Activated CD4-positive, alpha-beta memory T cell treated with anti-CD3 and anti-CD28 coated beads, Interleukin-2, amount 10 ng/mL, durations not matched to agents 7 days and 5 days (primary cell): ENCODE measurements around the gene RIMOC1. TPM values are rescaled to one million over a fixed set of nuclear protein-coding genes. Genes with fewer than 3 reads are reported as not detected.

Experiments used
- CTCF ChIA-PET: fragments of 350-600 bp; sonication (Branson Sonifier 250); formaldehyde crosslinking; loops from one replicate; lab custom pipeline; 2021; ENCODE audit warnings: antibody characterized with exemption, inconsistent platforms; lab: Charles Lee
- POLR2A ChIA-PET: fragments of 350-600 bp; sonication (Branson Sonifier 250); formaldehyde crosslinking; loops from one replicate; lab custom pipeline; 2021; ENCODE audit warnings: antibody characterized with exemption; lab: Charles Lee
- DNase-seq: peaks from one replicate; pipeline ENCODE4 v3.0.0-alpha.2; 2020
- H3K27ac Mint-ChIP-seq: one replicate; pipeline ENCODE4 v1.8.0; 2021; ENCODE audit warnings: mild to moderate bottlenecking, mixed read lengths
- H3K27me3 Mint-ChIP-seq: one replicate; pipeline ENCODE4 v1.8.0; 2021; ENCODE audit warnings: mixed read lengths
- H3K36me3 Mint-ChIP-seq: one replicate; pipeline ENCODE4 v1.8.0; 2021; ENCODE audit warnings: low read depth, mixed read lengths
- H3K4me1 Mint-ChIP-seq: one replicate; pipeline ENCODE4 v1.8.0; 2021; ENCODE audit warnings: mixed read lengths
- H3K4me3 Mint-ChIP-seq: one replicate; pipeline ENCODE4 v1.8.0; 2021; ENCODE audit warnings: mild to moderate bottlenecking, mixed read lengths
- H3K9me3 Mint-ChIP-seq: one replicate; pipeline ENCODE4 v1.8.0; 2021; ENCODE audit warnings: mixed read lengths
- total RNA-seq, 2 experiments: library from RNA; stranded (reverse); gene quantifications; one replicate each; pipeline ENCODE4 v1.2.3, GENCODE V29; 2021

The RIMOC1 gene
- total RNA-seq, 2 experiments from 2014 or later: 28.5 to 29.0 TPM

- Mint-ChIP-seq H3K36me3 (peaks cover 5% of the 10 kb centered on the region), H3K27ac (peak overlapping the region; percentile 45), H3K27me3 (peaks cover 21% of the 10 kb centered on the region), H3K9me3 (peaks cover 2% of the 10 kb centered on the region), H3K4me1 (peaks cover 24% of the 10 kb centered on the region), H3K4me3 (peak overlapping the region; percentile 38)
- ChIA-PET POLR2A (interaction anchor here (1.1 to 1.6 kb wide), 4 partner anchors 11 to 32 kb away, joined by 3 to 12 read pairs (median 5); partner anchors contain the start of genes FBXO4, OXCT1 and RIMOC1), CTCF (interaction anchor here (0.6 to 1.2 kb wide), 6 partner anchors 11 to 138 kb away, joined by 3 to 6 read pairs (median 4); partner anchors contain the start of genes FBXO4 and RIMOC1)
- DNase-seq: no peak
Observed at GRCh38 chr5:41893074-41893851, 10.9 kb upstream of the RIMOC1 start.

- Mint-ChIP-seq H3K27me3 (peaks cover 27% of the 10 kb centered on the region), H3K27ac (no peak overlapping the region), H3K4me1 (peaks cover 20% of the 10 kb centered on the region), H3K36me3 (peaks cover 5% of the 10 kb centered on the region), H3K9me3 (peaks cover 2% of the 10 kb centered on the region), H3K4me3 (no peak overlapping the region)
- CTCF ChIA-PET: no interaction called here
- DNase-seq: no peak
- POLR2A ChIA-PET: no interaction called here
Observed at GRCh38 chr5:41896230-41896629, 7.9 kb upstream of the RIMOC1 start.

GRCh38 chr5:41903382-41903891, 707 bp upstream of the RIMOC1 start:
- DNase-seq: no peak
- peaks cover 33% of the 10 kb centered on the region for H3K36me3 Mint-ChIP-seq
- no peaks in the 10 kb centered on the region for H3K9me3 Mint-ChIP-seq
- peak overlapping the region; percentile 98 for H3K27ac Mint-ChIP-seq
- peaks cover 7% of the 10 kb centered on the region for H3K27me3 Mint-ChIP-seq
- peak overlapping the region; percentile 100 for H3K4me3 Mint-ChIP-seq
- ChIA-PET POLR2A (interaction anchor here (1.1 to 2.9 kb wide), 16 partner anchors 9 to 1611 kb away, joined by 3 to 61 read pairs (median 10); partner anchors contain the start of genes C5orf34, FBXO4 and OXCT1), CTCF (interaction anchor here (0.7 to 2.0 kb wide), 10 partner anchors 10 to 154 kb away, joined by 3 to 16 read pairs (median 5); partner anchors contain the start of gene FBXO4)
- H3K4me1 Mint-ChIP-seq: peaks cover 52% of the 10 kb centered on the region

- no peak for DNase-seq
- ChIA-PET CTCF (no interaction called here), POLR2A (interaction anchor here (2.4 to 2.9 kb wide), 2 partner anchors 15 to 36 kb away, joined by 8 to 50 read pairs; partner anchors contain the start of gene OXCT1)
- Mint-ChIP-seq H3K36me3 (peaks cover 56% of the 10 kb centered on the region), H3K27me3 (peaks cover 2% of the 10 kb centered on the region), H3K27ac (no peak overlapping the region), H3K4me1 (peaks cover 60% of the 10 kb centered on the region), H3K9me3 (no peaks in the 10 kb centered on the region), H3K4me3 (no peak overlapping the region)
Observed at GRCh38 chr5:41906151-41906550, 2.0 kb downstream of the RIMOC1 start.

- Mint-ChIP-seq H3K4me3 (no peak overlapping the region), H3K27ac (peak overlapping the region; percentile 21), H3K9me3 (no peaks in the 10 kb centered on the region), H3K4me1 (peaks cover 51% of the 10 kb centered on the region), H3K27me3 (peaks cover 2% of the 10 kb centered on the region), H3K36me3 (peaks cover 78% of the 10 kb centered on the region)
- no peak for DNase-seq
- CTCF ChIA-PET: no interaction called here
- POLR2A ChIA-PET: interaction anchor here (2.1 kb wide), 1 partner anchor 16 kb away, joined by 6 read pairs; the partner anchor contains the start of gene FBXO4
Observed at GRCh38 chr5:41908374-41909079, 4.4 kb downstream of the RIMOC1 start.

GRCh38 chr5:41918105-41918504, 14.0 kb downstream of the RIMOC1 start:
- Mint-ChIP-seq H3K27me3 (no peaks in the 10 kb centered on the region), H3K4me3 (no peak overlapping the region), H3K4me1 (peaks cover 4% of the 10 kb centered on the region), H3K27ac (no peak overlapping the region), H3K36me3 (peaks cover 65% of the 10 kb centered on the region), H3K9me3 (no peaks in the 10 kb centered on the region)
- CTCF ChIA-PET: interaction anchor here (0.5 kb wide), 1 partner anchor 84 kb away, joined by 4 read pairs; no protein-coding TSS in a partner anchor
- DNase-seq: no peak
- POLR2A ChIA-PET: interaction anchor here (3.0 kb wide), 1 partner anchor 14 kb away, joined by 14 read pairs; the partner anchor contains the start of gene RIMOC1

- Mint-ChIP-seq H3K27ac (no peak overlapping the region), H3K4me1 (peaks cover 15% of the 10 kb centered on the region), H3K4me3 (no peak overlapping the region), H3K9me3 (no peaks in the 10 kb centered on the region), H3K36me3 (peaks cover 41% of the 10 kb centered on the region), H3K27me3 (no peaks in the 10 kb centered on the region)
- POLR2A ChIA-PET: interaction anchor here (1.0 to 1.9 kb wide), 2 partner anchors 16 to 54 kb away, joined by 3 to 8 read pairs; partner anchors contain the start of gene RIMOC1
- CTCF ChIA-PET: no interaction called here
- DNase-seq: no peak
Observed at GRCh38 chr5:41921166-41921565, 17.0 kb downstream of the RIMOC1 start.

- CTCF ChIA-PET: no interaction called here
- Mint-ChIP-seq H3K27ac (no peak overlapping the region), H3K4me3 (no peak overlapping the region), H3K27me3 (no peaks in the 10 kb centered on the region), H3K36me3 (peaks cover 40% of the 10 kb centered on the region), H3K9me3 (no peaks in the 10 kb centered on the region), H3K4me1 (peaks cover 19% of the 10 kb centered on the region)
- no peak for DNase-seq
- POLR2A ChIA-PET: interaction anchor here (1.0 to 2.0 kb wide), 2 partner anchors 17 to 55 kb away, joined by 3 to 12 read pairs; partner anchors contain the start of gene RIMOC1
Observed at GRCh38 chr5:41921874-41922273, 17.7 kb downstream of the RIMOC1 start.

GRCh38 chr5:41924526-41924871, 20.4 kb downstream of the RIMOC1 start:
- peaks cover 19% of the 10 kb centered on the region for H3K4me1 Mint-ChIP-seq
- ChIA-PET POLR2A (interaction anchor here (0.7 to 2.3 kb wide), 18 partner anchors 8 to 1678 kb away, joined by 3 to 61 read pairs (median 6); partner anchors contain the start of genes OXCT1 and RIMOC1), CTCF (interaction anchor here (1.0 to 1.7 kb wide), 6 partner anchors 20 to 66 kb away, joined by 3 to 16 read pairs (median 5); partner anchors contain the start of genes OXCT1 and RIMOC1)
- H3K27ac Mint-ChIP-seq: peak overlapping the region; percentile 92
- H3K4me3 Mint-ChIP-seq: peak overlapping the region; percentile 87
- no peaks in the 10 kb centered on the region for H3K27me3 Mint-ChIP-seq
- no peaks in the 10 kb centered on the region for H3K9me3 Mint-ChIP-seq
- H3K36me3 Mint-ChIP-seq: peaks cover 23% of the 10 kb centered on the region
- DNase-seq: no peak

- H3K27ac Mint-ChIP-seq: peak within 1 kb of the TSS; percentile 92
- H3K27me3 Mint-ChIP-seq: no peaks in the 10 kb centered on the region
- peaks cover 19% of the 10 kb centered on the region for H3K4me1 Mint-ChIP-seq
- POLR2A ChIA-PET: interaction anchor here (0.7 to 2.3 kb wide), 20 partner anchors 8 to 1677 kb away, joined by 3 to 61 read pairs (median 6); partner anchors contain the start of genes OXCT1, RIMOC1 and TMEM267
- CTCF ChIA-PET: interaction anchor here (1.0 to 1.7 kb wide), 6 partner anchors 20 to 66 kb away, joined by 3 to 16 read pairs (median 5); partner anchors contain the start of genes OXCT1 and RIMOC1
- H3K4me3 Mint-ChIP-seq: peak within 1 kb of the TSS; percentile 87
- no peaks in the 10 kb centered on the region for H3K9me3 Mint-ChIP-seq
- DNase-seq: peak; percentile 90
- H3K36me3 Mint-ChIP-seq: peaks cover 21% of the 10 kb centered on the region
Observed at GRCh38 chr5:41924872-41925554, 20.9 kb downstream of the RIMOC1 start, which contains the start of gene FBXO4. Gene FBXO4 (plus strand): TSS chr5:41925281. CDS start chr5:41925310, 29 bp downstream.

- peak overlapping the region; percentile 87 for H3K4me3 Mint-ChIP-seq
- CTCF ChIA-PET: interaction anchor here (1.0 to 1.7 kb wide), 8 partner anchors 19 to 69 kb away, joined by 3 to 16 read pairs (median 4); partner anchors contain the start of genes OXCT1 and RIMOC1
- no peaks in the 10 kb centered on the region for H3K27me3 Mint-ChIP-seq
- H3K36me3 Mint-ChIP-seq: peaks cover 21% of the 10 kb centered on the region
- H3K27ac Mint-ChIP-seq: peak overlapping the region; percentile 85
- peaks cover 19% of the 10 kb centered on the region for H3K4me1 Mint-ChIP-seq
- peak; percentile 31 for DNase-seq
- POLR2A ChIA-PET: interaction anchor here (1.0 to 2.3 kb wide), 19 partner anchors 9 to 1677 kb away, joined by 3 to 61 read pairs (median 6); partner anchors contain the start of genes OXCT1, RIMOC1 and TMEM267
- H3K9me3 Mint-ChIP-seq: no peaks in the 10 kb centered on the region
Observed at GRCh38 chr5:41925555-41925951, 21.4 kb downstream of the RIMOC1 start.
